Heart left ventricle (tissue), 13 donors: Measurements from ENCODE around the gene LASP1.

ENCODE experiments used
- POLR2A ChIP-seq, 2 donors: fragments of 450-650 bp; IDR thresholded peaks; one replicate each; pipeline ENCODE4 v1.6.1; 2017; ENCODE audit warnings: antibody characterized with exemption in 2 of 2, mild to moderate bottlenecking in 2 of 2, moderate library complexity in 2 of 2
- TF ChIP-seq, protein P1 (sequence below), 12 donors: fragments of 200-600 bp; sonication (generic) in 4 of 12; IDR thresholded peaks; one replicate each; pipeline versions ENCODE4 v1.5.0 to v1.8.0; 2018 to 2022; ENCODE audit warnings: antibody characterized with exemption in 12 of 12, mild to moderate bottlenecking in 5 of 12
- donor health status: ischemic (EF 13 %, LVEDD 7.1; RV severe dilation, severe dysfunction).
- donor health status: DM: no; HTN: yes; CAD: no.
- donor health status: DM: no; HTN: no; CAD: no.
- donor health status: ischemic (EF 25% LVEDD 6.9; RV normal size, moderate dysfunction).
- donor health status: ischemic (EF 25% LVEDD 5.7; RV mildly dilated, moderate dysfunction).
- donor health status: ischemic (EF 35%, LVEDD 5.7; RV mildly dilated, moderate dysfunction).
- donor health status: nonischemic (EF 11% LVEDD 7.7; RV severe dilation, severe dysfunction).
- donor health status: DM: yes; HTN: yes; CAD: no.
- donor health status: PGD.
- donor health status: ischemic (EF 29% LVEDD 5.4; RV normal size, mild dysfunction).
- donor health status: nonischemic (EF 23%, LVEDD 6.1; RV moderate dilation, normal function).

GRCh38 chr17:38888842-38889241 is 19.0 kb downstream of the LASP1 start:
- TF ChIP-seq, protein P1, sequence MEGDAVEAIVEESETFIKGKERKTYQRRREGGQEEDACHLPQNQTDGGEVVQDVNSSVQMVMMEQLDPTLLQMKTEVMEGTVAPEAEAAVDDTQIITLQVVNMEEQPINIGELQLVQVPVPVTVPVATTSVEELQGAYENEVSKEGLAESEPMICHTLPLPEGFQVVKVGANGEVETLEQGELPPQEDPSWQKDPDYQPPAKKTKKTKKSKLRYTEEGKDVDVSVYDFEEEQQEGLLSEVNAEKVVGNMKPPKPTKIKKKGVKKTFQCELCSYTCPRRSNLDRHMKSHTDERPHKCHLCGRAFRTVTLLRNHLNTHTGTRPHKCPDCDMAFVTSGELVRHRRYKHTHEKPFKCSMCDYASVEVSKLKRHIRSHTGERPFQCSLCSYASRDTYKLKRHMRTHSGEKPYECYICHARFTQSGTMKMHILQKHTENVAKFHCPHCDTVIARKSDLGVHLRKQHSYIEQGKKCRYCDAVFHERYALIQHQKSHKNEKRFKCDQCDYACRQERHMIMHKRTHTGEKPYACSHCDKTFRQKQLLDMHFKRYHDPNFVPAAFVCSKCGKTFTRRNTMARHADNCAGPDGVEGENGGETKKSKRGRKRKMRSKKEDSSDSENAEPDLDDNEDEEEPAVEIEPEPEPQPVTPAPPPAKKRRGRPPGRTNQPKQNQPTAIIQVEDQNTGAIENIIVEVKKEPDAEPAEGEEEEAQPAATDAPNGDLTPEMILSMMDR (IDR thresholded peaks at IDR 0.05): no peak
- no peak for TF ChIP-seq POLR2A (IDR thresholded peaks at IDR 0.05)
